IMR-90 (cell line): ENCODE results near the gene ZKSCAN5. TPM values are rescaled to one million over a fixed set of nuclear protein-coding genes. Genes with fewer than 3 reads are reported as not detected.

ENCODE experiments used
- ATAC-seq: fragments of 200-7000 bp; cut with Tn5 transposase; 2 replicates; pipeline ENCODE4 v1.9.1; 2020; ENCODE audit warnings: low read depth, mild to moderate bottlenecking, moderate library complexity
- BruUV-seq: library from RNA; stranded (reverse); fragments of 400-500 nt; replicated peaks from 2 replicates; lab custom pipeline; 2021; lab: Mats Ljungman, UMichigan
- CTCF ChIA-PET: fragments of 300-600 bp; formaldehyde crosslinking; extraction: SDS; loops from one replicate; lab custom pipeline; 2021; ENCODE audit warnings: antibody characterized with exemption; lab: Yijun Ruan, JAX
- POLR2A ChIA-PET: fragments of 300-600 bp; sonication (Branson Sonifier 250); formaldehyde crosslinking; loops from one replicate; lab custom pipeline; 2022; ENCODE audit warnings: antibody characterized with exemption; ENCODE audit not compliant: unreplicated experiment; lab: Charles Lee
- DNase-seq: peaks from one replicate; pipeline ENCODE4 v3.0.0; 2013
- H2AFZ ChIP-seq: replicated peaks from 2 replicates; pipeline ENCODE3; 2013; ENCODE audit warnings: low read length, mild to moderate bottlenecking; ENCODE audit not compliant: poor library complexity
- H2AK5ac ChIP-seq: 2 replicates; pipeline ENCODE4 v1.6.1; 2013; ENCODE audit warnings: low read depth, low read length, inconsistent platforms
- H2AK9ac ChIP-seq: replicated peaks from 2 replicates; pipeline ENCODE3; 2013; ENCODE audit warnings: mild to moderate bottlenecking, low read depth, low read length, moderate library complexity; ENCODE audit not compliant: poor library complexity
- H2BK120ac ChIP-seq: 2 replicates; pipeline ENCODE4 v1.6.1; 2013; ENCODE audit warnings: low read depth, low read length, inconsistent platforms
- H2BK15ac ChIP-seq: 3 replicates; pipeline ENCODE4 v1.6.1; 2013; ENCODE audit warnings: low read depth, low read length, inconsistent platforms
- H2BK20ac ChIP-seq: 2 replicates; pipeline ENCODE4 v1.6.1; 2013; ENCODE audit warnings: low read depth, mild to moderate bottlenecking, inconsistent platforms, low read length, moderate library complexity
- H2BK5ac ChIP-seq: 2 replicates; pipeline ENCODE4 v1.6.1; 2013; ENCODE audit warnings: mild to moderate bottlenecking, low read depth, low read length, inconsistent platforms; ENCODE audit not compliant: poor library complexity, severe bottlenecking
- H3K14ac ChIP-seq: replicated peaks from 2 replicates; pipeline ENCODE4 v1.6.1; 2013; ENCODE audit warnings: low read depth, low read length, inconsistent platforms
- H3K18ac ChIP-seq: 2 replicates; pipeline ENCODE4 v1.6.1; 2013; ENCODE audit warnings: low read depth, low read length, control low read depth
- H3K23ac ChIP-seq: 2 replicates; pipeline ENCODE4 v1.6.1; 2013; ENCODE audit warnings: low read depth, low read length, inconsistent platforms
- H3K27ac ChIP-seq: 2 replicates; pipeline ENCODE4 v1.5.1; 2013; ENCODE audit warnings: mild to moderate bottlenecking, control low read depth, low read length; ENCODE audit not compliant: insufficient read depth
- H3K27me3 ChIP-seq: 2 replicates; pipeline ENCODE4 v1.6.1; 2013; ENCODE audit warnings: low read length; ENCODE audit not compliant: control insufficient read depth, insufficient read depth
- H3K36me3 ChIP-seq: 2 replicates; pipeline ENCODE4 v1.6.1; 2013; ENCODE audit warnings: low read length, mixed read lengths; ENCODE audit not compliant: control insufficient read depth, insufficient read depth
- H3K4ac ChIP-seq: 2 replicates; pipeline ENCODE4 v1.6.1; 2013; ENCODE audit warnings: low read depth, low read length, inconsistent platforms
- H3K4me1 ChIP-seq: 2 replicates; pipeline ENCODE4 v1.6.1; 2013; ENCODE audit warnings: low read length, mixed read lengths; ENCODE audit not compliant: control insufficient read depth, insufficient read depth
- H3K4me2 ChIP-seq: 2 replicates; pipeline ENCODE4 v1.6.1; 2013; ENCODE audit warnings: low read depth, mild to moderate bottlenecking, control low read depth, low read length, moderate library complexity
- H3K4me3 ChIP-seq: 2 replicates; pipeline ENCODE4 v1.5.1; 2013; ENCODE audit warnings: low read depth, mild to moderate bottlenecking, control low read depth, low read length, moderate library complexity; ENCODE audit not compliant: insufficient read depth
- H3K56ac ChIP-seq: 2 replicates; pipeline ENCODE4 v1.6.1; 2013; ENCODE audit warnings: low read length, inconsistent platforms; ENCODE audit not compliant: insufficient read depth; ENCODE audit errors: extremely low read depth
- H3K79me1 ChIP-seq, 2 experiments: 2 replicates each; pipeline ENCODE4 v1.6.1; 2013; ENCODE audit warnings: low read length in 2 of 2, inconsistent platforms in 1 of 2, low read depth in 1 of 2
- H3K9ac ChIP-seq: 2 replicates; pipeline ENCODE4 v1.6.1; 2013; ENCODE audit warnings: low read depth, low read length, control low read depth
- H3K9me1 ChIP-seq: 2 replicates; pipeline ENCODE4 v1.6.1; 2013; ENCODE audit warnings: low read length, inconsistent platforms; ENCODE audit not compliant: insufficient read depth
- H3K9me3 ChIP-seq: 2 replicates; pipeline ENCODE4 v1.6.1; 2013; ENCODE audit warnings: low read length; ENCODE audit not compliant: control insufficient read depth, insufficient read depth
- H4K20me1 ChIP-seq: 2 replicates; pipeline ENCODE4 v1.6.1; 2013; ENCODE audit warnings: low read length, inconsistent platforms; ENCODE audit not compliant: insufficient read depth
- H4K5ac ChIP-seq: 2 replicates; pipeline ENCODE4 v1.6.1; 2013; ENCODE audit warnings: mild to moderate bottlenecking, low read depth, low read length, control low read depth
- H4K8ac ChIP-seq, 2 experiments: 2 replicates each; pipeline ENCODE4 v1.6.1; 2013; ENCODE audit warnings: low read depth in 2 of 2, low read length in 2 of 2, control low read depth in 1 of 2, inconsistent platforms in 1 of 2
- H4K91ac ChIP-seq: 2 replicates; pipeline ENCODE4 v1.6.1; 2013; ENCODE audit warnings: low read depth, low read length, inconsistent platforms; ENCODE audit not compliant: insufficient read depth
- BHLHE40 ChIP-seq: fragments of 150-350 bp; IDR thresholded peaks from 2 replicates; pipeline ENCODE4 v1.6.1; 2016; ENCODE audit warnings: mild to moderate bottlenecking, low read depth, low read length
- CEBPB ChIP-seq: IDR thresholded peaks from 2 replicates; pipeline ENCODE4 v1.6.1; 2012; ENCODE audit warnings: low read depth, low read length, improper control_type of control experiment
- FOS ChIP-seq: fragments of 150-350 bp; IDR thresholded peaks from 2 replicates; pipeline ENCODE4 v1.6.1; 2016; ENCODE audit warnings: low read depth, low read length
- MAZ ChIP-seq: IDR thresholded peaks from 2 replicates; pipeline ENCODE4 v1.6.1; 2012; ENCODE audit warnings: low read depth, mild to moderate bottlenecking, low read length, improper control_type of control experiment, moderate library complexity, borderline replicate concordance
- MXI1 ChIP-seq: IDR thresholded peaks from 2 replicates; pipeline ENCODE4 v1.6.1; 2012; ENCODE audit warnings: low read depth, mild to moderate bottlenecking, low read length, moderate library complexity, borderline replicate concordance
- NFE2L2 ChIP-seq: fragments of 150-350 bp; IDR thresholded peaks from 2 replicates; pipeline ENCODE4 v1.6.1; 2016; ENCODE audit warnings: low read depth, mild to moderate bottlenecking, low read length
- POLR2A ChIP-seq: IDR thresholded peaks from 2 replicates; pipeline ENCODE4 v1.6.1; 2012; ENCODE audit warnings: mild to moderate bottlenecking, low read depth, low read length
- RAD21 ChIP-seq: IDR thresholded peaks from 2 replicates; pipeline ENCODE4 v1.6.1; 2012; ENCODE audit warnings: low read length, improper control_type of control experiment
- RFX5 ChIP-seq: IDR thresholded peaks from 2 replicates; pipeline ENCODE4 v1.8.0; 2012; ENCODE audit warnings: low read depth, mild to moderate bottlenecking, low read length, moderate library complexity
- SMC3 ChIP-seq: fragments of 150-350 bp; IDR thresholded peaks from 2 replicates; pipeline ENCODE4 v1.6.1; 2016; ENCODE audit warnings: low read depth, mild to moderate bottlenecking, antibody characterized with exemption, low read length, moderate library complexity
- WGBS, 2 experiments: methylation state at CpG; one replicate each; pipeline versions ENCODE4 v1.1.5 to v1.1.7; 2013; ENCODE audit warnings: missing lambda C conversion rate in 2 of 2; ENCODE audit not compliant: insufficient read length in 1 of 2; ENCODE audit errors: extremely low coverage in 2 of 2; 5-methylcytosine and 5-hydroxymethylcytosine counted together
- dilution Hi-C: fragments of 300-500 bp; cut with HindIII; formaldehyde crosslinking; loops from one replicate; pipeline ENCODE4 v1.14.3; 2018; ENCODE audit warnings: low sequenced_read_pairs; ENCODE audit not compliant: unreplicated experiment
- in situ Hi-C: fragments of 300-500 bp; cut with MboI; formaldehyde crosslinking; loops from 3 replicates; pipeline ENCODE4 v1.14.3; 2019; ENCODE audit warnings: low sequenced_read_pairs, inconsistent platforms, mixed read lengths
- intact Hi-C: fragments of 100-400 bp; cut with micrococcal nuclease; formaldehyde crosslinking; loops from 2 replicates; pipeline ENCODE4 v1.10.0; 2022
- polyA plus RNA-seq, 3 experiments: library from polyadenylated mRNA; depleted of rRNA; stranded (reverse); fragments of >200 nt; gene quantifications; 2 replicates each; pipeline ENCODE4 v1.2.3, GENCODE V29; 2012; ENCODE audit warnings: low replicate concordance in 1 of 3
- total RNA-seq: library from RNA; depleted of rRNA; stranded (reverse); fragments of >200 nt; gene quantifications from 2 replicates; pipeline ENCODE4 v1.2.3, GENCODE V29; 2012
- TF ChIP-seq, protein P1 (sequence below): fragments of 150-350 bp; IDR thresholded peaks from 2 replicates; pipeline ENCODE4 v1.6.1; 2017; ENCODE audit warnings: mild to moderate bottlenecking, antibody characterized with exemption, low read length, low read depth
- TF ChIP-seq, protein P2 (sequence below): conservative IDR thresholded peaks from 2 replicates; pipeline ENCODE4 v1.5.1; 2012; ENCODE audit warnings: mild to moderate bottlenecking, low read depth, low read length, improper control_type of control experiment

ZKSCAN5 gene
- total and polyA plus RNA-seq, 2 of the 4 experiments (the other 2 are of a cell fraction), result 5.5 to 16.3 TPM

DNA sequence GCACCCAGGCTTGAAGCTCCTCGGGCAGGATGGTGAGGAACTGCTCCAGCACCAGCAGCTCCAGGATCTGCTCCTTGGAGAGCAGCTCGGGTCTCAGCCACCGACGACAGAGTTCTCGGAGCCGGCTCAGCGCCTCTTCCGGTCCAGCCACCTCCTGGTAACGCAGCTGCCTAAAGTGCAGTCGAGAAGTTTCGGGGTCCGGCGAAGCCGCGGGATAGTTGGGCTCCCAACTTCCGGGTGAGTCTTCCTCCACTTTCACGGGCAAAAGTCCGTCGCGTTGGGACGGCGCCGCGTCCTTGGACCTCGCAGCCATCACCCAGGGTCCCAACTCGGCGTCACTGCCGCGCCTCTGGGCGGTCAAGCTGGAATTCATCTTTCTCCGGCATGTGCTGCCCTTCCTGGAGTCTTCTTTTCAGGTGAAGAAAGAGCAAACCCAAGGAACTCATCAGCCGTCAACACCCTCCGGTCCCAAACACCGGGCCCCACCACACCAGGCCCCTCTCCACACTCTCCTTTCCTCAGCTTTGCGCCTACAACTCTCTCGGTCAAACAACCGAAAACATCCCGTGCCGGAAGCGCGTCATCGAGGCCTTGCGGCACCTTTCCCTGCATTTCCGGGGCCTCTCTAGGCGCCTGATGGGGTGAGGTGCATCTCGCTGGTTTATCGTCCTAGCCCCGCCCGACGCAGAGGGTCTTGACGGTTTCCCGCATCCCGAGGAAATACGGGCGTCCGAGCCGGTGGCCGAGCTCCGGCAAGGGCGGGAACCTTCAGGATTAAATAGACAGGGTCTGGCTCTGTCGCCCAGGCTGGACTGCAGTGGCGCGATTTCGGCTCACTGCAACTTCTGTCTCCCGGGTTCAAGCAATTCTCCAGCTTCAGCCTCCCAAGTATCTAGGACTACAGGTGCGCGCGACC, 4.5 kb upstream of the ZKSCAN5 start, which contains the start of gene ZNF394:
Gene ZNF394 (minus strand): TSS at position 561 of the 916 bp plus-strand sequence. CDS start 188 bp downstream, at position 373.
- Histone ChIP-seq H3K9ac (peak within 1 kb of the TSS; percentile 68), H2AFZ (peak within 1 kb of the TSS; percentile 97), H4K91ac (peak within 1 kb of the TSS; percentile 66), H3K27ac (peak within 1 kb of the TSS; percentile 59), H3K9me1 (0 out of 2 replicates have a peak, but pooled peaks cover 4% of the 10 kb centered on the region), H3K14ac (peak within 1 kb of the TSS; percentile 70), H2BK120ac (0 out of 2 replicates have a peak within 1 kb of the TSS, but pooled peaks have one; percentile 4), H3K56ac (peak within 1 kb of the TSS; percentile 74), H2BK20ac (no peak within 1 kb of the TSS), H3K18ac (no peak within 1 kb of the TSS), H2BK5ac (peak within 1 kb of the TSS; percentile 34), H2AK5ac (peak within 1 kb of the TSS; percentile 57), H3K4me2 (peak within 1 kb of the TSS; percentile 96), H2AK9ac (peak within 1 kb of the TSS; percentile 95), H3K79me1 (peaks cover 10 to 34% of the 10 kb centered on the region in 2 experiments), H4K20me1 (peaks cover 11% of the 10 kb centered on the region; the same call in 1 of the 2 replicates), H3K36me3 (peaks cover 12% of the 10 kb centered on the region), H4K5ac (peak within 1 kb of the TSS; percentile 39), H3K9me3 (peaks cover 4% of the 10 kb centered on the region), H3K4me1 (peaks cover 3% of the 10 kb centered on the region), H3K4me3 (peak within 1 kb of the TSS; percentile 57), H2BK15ac (no peak within 1 kb of the TSS), H3K23ac (peak within 1 kb of the TSS; percentile 81), H3K4ac (peak within 1 kb of the TSS; percentile 81), H4K8ac (peak within 1 kb of the TSS; percentile 67 to 91), H3K27me3 (no peaks in the 10 kb centered on the region)
- DNase-seq, result peak; percentile 93
- ATAC-seq, result peak; percentile 47
- dilution Hi-C loops, result no loop called here
- in situ Hi-C loops, result no loop called here
- BruUV-seq, result TSS peak; percentile 73
- WGBS, 2 experiments, result 0% methylated on average over 36 of the region's 68 CpGs; no CpG with 5 or more reads in 1 of the 2 experiments
- CTCF ChIA-PET, result interaction anchor here (0.6 kb wide), 1 partner anchor 577 kb away, joined by 3 read pairs; no protein-coding TSS in a partner anchor
- intact Hi-C loops, result loop anchor here (1.0 kb wide), 1 partner anchor 28 kb away; the partner anchor contains the start of gene ZNF789
- POLR2A ChIA-PET, result interaction anchor here (0.6 kb wide), 1 partner anchor 11 kb away, joined by 7 read pairs; no protein-coding TSS in a partner anchor
- TF ChIP-seq MXI1, result peak; percentile 45; the same call in 1 of the 2 replicates
- TF ChIP-seq POLR2A, result peak; percentile 95
- no peak for TF ChIP-seq FOS
- TF ChIP-seq RFX5, result no peak
- TF ChIP-seq SMC3, result no peak
- peak; percentile 69; the same call in 1 of the 2 replicates for TF ChIP-seq MAZ
- peak; percentile 91 for TF ChIP-seq BHLHE40
- no peak for TF ChIP-seq NFE2L2
- no peak for TF ChIP-seq RAD21
- TF ChIP-seq, protein P1, sequence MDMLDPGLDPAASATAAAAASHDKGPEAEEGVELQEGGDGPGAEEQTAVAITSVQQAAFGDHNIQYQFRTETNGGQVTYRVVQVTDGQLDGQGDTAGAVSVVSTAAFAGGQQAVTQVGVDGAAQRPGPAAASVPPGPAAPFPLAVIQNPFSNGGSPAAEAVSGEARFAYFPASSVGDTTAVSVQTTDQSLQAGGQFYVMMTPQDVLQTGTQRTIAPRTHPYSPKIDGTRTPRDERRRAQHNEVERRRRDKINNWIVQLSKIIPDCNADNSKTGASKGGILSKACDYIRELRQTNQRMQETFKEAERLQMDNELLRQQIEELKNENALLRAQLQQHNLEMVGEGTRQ, result no peak
- TF ChIP-seq, protein P2, sequence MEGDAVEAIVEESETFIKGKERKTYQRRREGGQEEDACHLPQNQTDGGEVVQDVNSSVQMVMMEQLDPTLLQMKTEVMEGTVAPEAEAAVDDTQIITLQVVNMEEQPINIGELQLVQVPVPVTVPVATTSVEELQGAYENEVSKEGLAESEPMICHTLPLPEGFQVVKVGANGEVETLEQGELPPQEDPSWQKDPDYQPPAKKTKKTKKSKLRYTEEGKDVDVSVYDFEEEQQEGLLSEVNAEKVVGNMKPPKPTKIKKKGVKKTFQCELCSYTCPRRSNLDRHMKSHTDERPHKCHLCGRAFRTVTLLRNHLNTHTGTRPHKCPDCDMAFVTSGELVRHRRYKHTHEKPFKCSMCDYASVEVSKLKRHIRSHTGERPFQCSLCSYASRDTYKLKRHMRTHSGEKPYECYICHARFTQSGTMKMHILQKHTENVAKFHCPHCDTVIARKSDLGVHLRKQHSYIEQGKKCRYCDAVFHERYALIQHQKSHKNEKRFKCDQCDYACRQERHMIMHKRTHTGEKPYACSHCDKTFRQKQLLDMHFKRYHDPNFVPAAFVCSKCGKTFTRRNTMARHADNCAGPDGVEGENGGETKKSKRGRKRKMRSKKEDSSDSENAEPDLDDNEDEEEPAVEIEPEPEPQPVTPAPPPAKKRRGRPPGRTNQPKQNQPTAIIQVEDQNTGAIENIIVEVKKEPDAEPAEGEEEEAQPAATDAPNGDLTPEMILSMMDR, result no peak
- TF ChIP-seq CEBPB, result peak; percentile 78
